Stimulated activated naive CD8-positive, alpha-beta T cell treated with anti-CD3 and anti-CD28 coated beads, Interleukin-15, Interleukin-2, amounts not matched to agents 100 ng/mL and 50 ng/mL, for 24 hours (primary cell): ENCODE measurements around the gene TBX5.

Experiments used
- H3K27ac Mint-ChIP-seq: one replicate; pipeline ENCODE4 v1.8.0; 2021; ENCODE audit warnings: mild to moderate bottlenecking, mixed read lengths
- H3K27me3 Mint-ChIP-seq: one replicate; pipeline ENCODE4 v1.8.0; 2021; ENCODE audit warnings: mixed read lengths
- H3K36me3 Mint-ChIP-seq: one replicate; pipeline ENCODE4 v1.8.0; 2021; ENCODE audit warnings: low read depth, mixed read lengths
- H3K4me1 Mint-ChIP-seq: one replicate; pipeline ENCODE4 v1.8.0; 2021; ENCODE audit warnings: low read depth, mixed read lengths
- H3K4me3 Mint-ChIP-seq: one replicate; pipeline ENCODE4 v1.8.0; 2021; ENCODE audit warnings: mild to moderate bottlenecking, mixed read lengths
- H3K9me3 Mint-ChIP-seq: one replicate; pipeline ENCODE4 v1.8.0; 2021; ENCODE audit warnings: mixed read lengths

Gene TBX5

GRCh38 chr12:114405519-114406271, at the start of gene TBX5:
TSS of gene TBX5 (minus strand) at chr12:114406144. CDS start at chr12:114403898, 2,246 bp downstream.
- Mint-ChIP-seq H3K4me1 (peaks cover 15% of the 10 kb centered on the region), H3K36me3 (peaks cover 5% of the 10 kb centered on the region), H3K9me3 (no peaks in the 10 kb centered on the region), H3K4me3 (peak within 1 kb of the TSS; percentile 30), H3K27me3 (peaks cover 91% of the 10 kb centered on the region), H3K27ac (no peak within 1 kb of the TSS)

GRCh38 chr12:114451657-114452056, 45.7 kb upstream of the TBX5 start:
- Mint-ChIP-seq H3K4me3 (no peak overlapping the region), H3K9me3 (no peaks in the 10 kb centered on the region), H3K27ac (no peak overlapping the region), H3K36me3 (no peaks in the 10 kb centered on the region), H3K4me1 (no peaks in the 10 kb centered on the region), H3K27me3 (peaks cover 60% of the 10 kb centered on the region)

DNA sequence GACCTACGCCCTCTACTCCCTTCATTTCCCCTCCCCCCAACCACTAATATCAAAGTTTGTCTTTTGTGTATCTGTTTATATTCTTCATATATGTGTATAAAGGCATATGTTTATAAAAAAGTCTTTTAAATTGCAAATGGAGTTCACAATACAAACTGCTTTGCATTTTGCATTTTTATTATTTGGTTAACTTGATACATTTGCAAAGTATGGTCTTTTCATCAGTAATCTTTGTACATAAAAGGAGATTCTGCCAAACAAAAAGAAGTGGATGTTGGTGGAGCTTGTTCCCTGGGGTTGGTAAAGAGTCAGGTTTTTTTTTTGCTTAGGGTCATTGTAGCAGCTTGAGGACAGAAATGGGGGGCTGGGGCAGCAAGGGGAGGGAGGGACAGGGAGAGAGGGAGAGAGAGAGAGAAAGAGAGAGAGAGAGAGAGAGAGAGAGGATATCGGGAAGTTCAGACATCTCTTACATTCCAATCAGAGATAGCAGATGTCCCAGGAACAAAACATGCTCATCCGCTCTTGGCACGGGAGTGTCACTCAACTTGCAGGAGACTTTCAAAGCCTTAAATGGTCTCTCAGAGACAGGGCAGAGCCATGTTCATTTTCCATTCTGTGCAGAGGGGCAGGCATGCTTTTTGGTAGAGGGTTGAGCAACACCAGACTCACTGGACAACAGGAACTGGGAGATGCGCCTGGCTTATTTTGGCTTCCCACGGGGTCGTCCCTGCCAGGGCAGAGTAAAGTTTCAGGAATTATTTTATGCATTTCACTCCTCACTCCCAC, 44.8 kb upstream of the TBX5 start:
- peaks cover 67% of the 10 kb centered on the region for H3K27me3 Mint-ChIP-seq
- H3K36me3 Mint-ChIP-seq = no peaks in the 10 kb centered on the region
- no peaks in the 10 kb centered on the region for H3K9me3 Mint-ChIP-seq
- no peak overlapping the region for H3K4me3 Mint-ChIP-seq
- no peak overlapping the region for H3K27ac Mint-ChIP-seq
- no peaks in the 10 kb centered on the region for H3K4me1 Mint-ChIP-seq

- Mint-ChIP-seq H3K9me3 (no peaks in the 10 kb centered on the region), H3K4me1 (no peaks in the 10 kb centered on the region), H3K36me3 (no peaks in the 10 kb centered on the region), H3K27ac (no peak overlapping the region), H3K27me3 (peaks cover 72% of the 10 kb centered on the region), H3K4me3 (no peak overlapping the region)
Observed at GRCh38 chr12:114450019-114450418, 44.1 kb upstream of the TBX5 start.

- H3K36me3 Mint-ChIP-seq = no peaks in the 10 kb centered on the region
- H3K4me1 Mint-ChIP-seq = no peaks in the 10 kb centered on the region
- H3K9me3 Mint-ChIP-seq = no peaks in the 10 kb centered on the region
- H3K27ac Mint-ChIP-seq = no peak overlapping the region
- H3K27me3 Mint-ChIP-seq = peaks cover 77% of the 10 kb centered on the region
- no peak overlapping the region for H3K4me3 Mint-ChIP-seq
Observed at GRCh38 chr12:114448618-114448933, 42.6 kb upstream of the TBX5 start.

- H3K4me1 Mint-ChIP-seq = no peaks in the 10 kb centered on the region
- H3K4me3 Mint-ChIP-seq = no peak overlapping the region
Observed at GRCh38 chr12:114447799-114448617, 42.1 kb upstream of the TBX5 start.

DNA sequence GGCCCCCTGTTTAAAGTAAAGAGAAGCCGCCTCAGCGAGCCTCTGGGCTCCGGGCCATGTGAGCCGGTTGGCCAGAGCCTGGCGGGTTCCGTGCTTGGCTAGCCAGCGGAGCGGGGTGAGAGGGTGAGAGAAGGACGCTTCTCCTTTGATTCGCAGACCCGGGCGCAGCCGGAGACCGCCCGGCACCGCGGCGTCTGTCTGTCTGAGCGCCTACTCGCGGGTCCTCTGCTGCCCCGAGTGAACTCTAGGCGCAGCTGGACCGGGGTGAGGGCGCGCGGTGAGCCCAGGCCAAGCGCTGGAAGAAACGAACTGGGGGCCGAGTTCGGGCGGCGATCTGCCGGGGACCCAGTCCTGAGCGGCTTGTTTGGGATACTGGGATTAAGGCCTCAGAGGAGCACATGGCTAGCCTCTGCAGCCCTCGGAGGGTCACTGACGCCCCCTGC, 41.4 kb upstream of the TBX5 start:
- Mint-ChIP-seq H3K4me3 (no peak overlapping the region), H3K4me1 (no peaks in the 10 kb centered on the region), H3K36me3 (no peaks in the 10 kb centered on the region), H3K9me3 (no peaks in the 10 kb centered on the region), H3K27ac (no peak overlapping the region), H3K27me3 (peaks cover 90% of the 10 kb centered on the region)

More at GRCh38 chr12:114447799-114448617, 42.1 kb upstream of the TBX5 start:
- Mint-ChIP-seq H3K36me3 (no peaks in the 10 kb centered on the region), H3K27ac (no peak overlapping the region), H3K9me3 (no peaks in the 10 kb centered on the region), H3K27me3 (peaks cover 83% of the 10 kb centered on the region)

DNA sequence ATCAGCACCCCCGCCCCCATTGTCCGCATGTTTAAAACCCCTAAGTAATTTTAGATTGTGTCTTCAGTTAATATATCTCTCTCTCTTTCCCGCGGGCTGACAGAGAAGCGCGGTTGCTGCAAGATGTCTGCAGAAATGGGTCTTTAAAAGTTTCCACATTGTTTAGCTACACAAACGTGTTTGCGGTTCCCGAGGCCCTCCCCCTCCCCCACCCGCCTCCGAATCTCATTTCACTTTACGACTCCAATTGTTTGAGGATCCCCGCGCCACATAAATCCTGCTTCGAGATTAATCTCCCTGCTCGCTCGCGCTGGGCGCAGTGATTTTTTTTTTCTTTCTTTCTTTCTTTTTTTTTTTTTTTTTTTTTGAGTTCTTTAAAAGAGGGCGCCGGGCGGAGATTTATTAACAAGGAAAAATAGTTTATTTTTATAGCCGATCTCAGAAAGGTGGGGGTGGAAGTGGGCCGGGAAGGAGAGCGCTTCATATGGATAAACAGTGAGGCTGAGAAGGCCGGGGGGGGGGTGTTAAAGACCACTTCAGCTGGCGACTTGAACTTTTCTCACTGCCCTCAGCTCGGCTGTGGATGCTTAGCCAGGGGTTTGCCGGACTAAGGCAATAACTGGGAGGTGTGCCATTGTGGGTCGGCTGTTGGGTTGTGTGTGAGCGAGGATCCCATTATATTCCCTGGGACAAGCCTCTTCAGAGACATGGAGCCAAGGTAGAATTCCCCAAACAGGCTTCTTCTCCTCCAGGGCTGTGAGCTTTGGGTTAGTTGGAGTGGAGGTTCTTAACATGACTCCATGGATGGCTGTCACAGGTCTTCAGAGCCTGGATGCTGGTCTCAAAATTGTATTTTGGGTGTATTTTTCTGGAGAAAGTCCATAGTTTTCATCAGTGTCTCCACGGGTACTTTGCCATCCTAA, 39.7 kb upstream of the TBX5 start:
- H3K9me3 Mint-ChIP-seq = no peaks in the 10 kb centered on the region
- no peak overlapping the region for H3K27ac Mint-ChIP-seq
- peaks cover 92% of the 10 kb centered on the region for H3K27me3 Mint-ChIP-seq
- H3K4me3 Mint-ChIP-seq = no peak overlapping the region
- H3K4me1 Mint-ChIP-seq = no peaks in the 10 kb centered on the region
- no peaks in the 10 kb centered on the region for H3K36me3 Mint-ChIP-seq

DNA sequence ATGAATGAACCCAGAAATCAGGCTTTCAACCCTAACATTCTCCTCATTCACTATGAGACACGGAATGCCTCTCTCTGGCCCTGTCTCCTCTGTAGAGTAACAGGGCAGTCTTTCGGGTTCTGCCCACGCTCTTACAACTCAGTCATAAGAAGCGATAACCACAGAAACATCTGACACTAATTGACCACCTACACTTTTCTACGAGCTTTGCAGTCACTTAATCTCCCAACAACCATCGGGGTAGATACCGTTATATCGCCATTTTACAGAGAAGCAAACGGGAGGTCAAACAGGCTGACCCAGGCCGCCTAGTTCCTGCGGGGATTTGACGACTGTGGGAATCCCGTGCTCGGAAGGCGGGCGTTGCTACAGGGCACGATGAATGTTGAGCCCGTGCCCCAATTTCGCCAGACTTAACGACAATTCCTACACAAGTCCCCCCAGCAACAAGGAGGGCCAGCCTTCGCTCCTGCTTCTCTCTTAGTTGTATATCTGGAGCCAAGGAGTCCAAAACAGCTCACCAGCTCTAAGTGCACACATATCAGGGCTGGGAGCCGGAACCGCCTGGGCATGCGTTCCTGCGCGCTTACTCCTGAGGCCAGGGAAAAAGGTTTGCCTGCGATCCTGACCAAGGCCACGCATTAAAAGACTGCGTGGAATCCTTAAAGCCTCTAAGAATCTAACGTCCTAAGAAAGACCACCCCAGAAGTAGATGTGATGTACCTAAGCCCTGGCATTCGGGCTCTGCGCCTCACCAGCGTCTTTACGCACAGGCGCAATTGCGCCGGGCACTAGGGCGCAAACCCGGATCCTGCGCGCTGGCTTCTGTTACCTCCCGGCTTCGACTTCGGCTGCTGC, 38.7 kb upstream of the TBX5 start:
- Mint-ChIP-seq H3K36me3 (no peaks in the 10 kb centered on the region), H3K4me3 (peak overlapping the region; percentile 38), H3K4me1 (no peaks in the 10 kb centered on the region), H3K27me3 (peaks cover 92% of the 10 kb centered on the region), H3K27ac (no peak overlapping the region), H3K9me3 (no peaks in the 10 kb centered on the region)

DNA sequence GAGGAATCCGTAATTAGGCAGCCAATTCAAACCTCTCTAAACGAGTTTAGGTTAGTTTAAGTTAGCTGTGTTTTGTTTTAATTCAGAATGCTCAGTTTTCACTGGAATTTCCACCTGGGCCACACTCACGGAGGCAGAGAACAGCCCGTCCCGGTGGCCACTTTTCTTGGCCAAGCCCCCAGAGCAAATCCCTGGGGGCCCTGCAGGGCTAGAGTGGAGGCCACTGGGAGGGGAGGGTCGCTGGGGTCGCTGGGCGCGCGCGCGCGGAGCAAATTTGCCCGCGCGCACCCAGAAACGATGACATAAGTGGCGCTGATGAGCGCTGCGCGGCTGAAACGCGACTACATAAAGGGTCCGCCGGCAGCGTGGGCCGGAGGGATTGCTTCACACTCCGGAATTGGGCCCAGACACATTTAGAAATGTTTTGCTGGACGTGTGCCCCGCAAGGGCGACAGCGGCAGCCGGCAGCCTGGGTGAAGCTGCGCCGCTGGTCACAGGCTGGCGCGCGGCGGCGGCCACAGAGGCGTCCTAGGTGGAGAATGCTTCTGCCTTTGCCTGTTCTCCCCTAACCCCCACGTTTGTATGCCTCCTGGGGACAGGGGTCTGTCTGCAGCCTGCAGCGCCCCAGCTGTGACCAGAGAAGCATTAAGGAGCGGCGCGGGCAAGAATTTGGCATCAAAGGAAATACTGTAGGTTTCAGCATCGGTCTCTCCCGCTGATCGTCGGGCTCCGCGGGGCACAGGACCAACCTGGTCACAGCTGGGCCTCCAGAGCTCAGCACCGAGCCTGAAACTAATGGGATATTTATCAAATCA, 37.9 kb upstream of the TBX5 start:
- no peak overlapping the region for H3K27ac Mint-ChIP-seq
- H3K27me3 Mint-ChIP-seq = peaks cover 92% of the 10 kb centered on the region
- H3K4me1 Mint-ChIP-seq = no peaks in the 10 kb centered on the region
- H3K36me3 Mint-ChIP-seq = no peaks in the 10 kb centered on the region
- no peaks in the 10 kb centered on the region for H3K9me3 Mint-ChIP-seq
- no peak overlapping the region for H3K4me3 Mint-ChIP-seq

DNA sequence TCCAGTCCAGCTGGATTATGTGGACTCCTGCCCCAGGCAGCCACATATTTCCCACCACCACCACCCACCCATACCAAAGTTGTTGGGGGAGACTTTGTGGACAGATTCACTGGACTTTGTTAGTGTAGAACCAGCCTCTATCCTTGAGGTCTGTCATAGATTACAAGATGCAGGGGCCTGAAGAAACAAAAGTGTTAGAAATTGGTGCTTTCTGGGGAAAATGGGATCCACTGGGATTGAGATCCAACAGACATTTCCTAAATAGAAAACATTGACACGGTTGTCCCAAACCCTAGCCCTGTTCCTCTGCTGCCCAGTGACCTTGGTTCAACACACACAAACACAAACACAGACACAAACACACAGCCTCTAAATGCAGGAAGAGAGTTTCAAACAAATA, 36.6 kb upstream of the TBX5 start:
- Mint-ChIP-seq H3K4me3 (no peak overlapping the region), H3K4me1 (no peaks in the 10 kb centered on the region), H3K27ac (no peak overlapping the region), H3K27me3 (peaks cover 94% of the 10 kb centered on the region), H3K36me3 (no peaks in the 10 kb centered on the region), H3K9me3 (no peaks in the 10 kb centered on the region)

- Mint-ChIP-seq H3K36me3 (no peaks in the 10 kb centered on the region), H3K27me3 (peaks cover 95% of the 10 kb centered on the region), H3K4me3 (no peak overlapping the region), H3K4me1 (no peaks in the 10 kb centered on the region), H3K27ac (no peak overlapping the region), H3K9me3 (peaks cover 2% of the 10 kb centered on the region)
Observed at GRCh38 chr12:114441545-114441944, 35.6 kb upstream of the TBX5 start.

- Mint-ChIP-seq H3K36me3 (no peaks in the 10 kb centered on the region), H3K27ac (no peak overlapping the region), H3K4me1 (no peaks in the 10 kb centered on the region), H3K27me3 (peaks cover 95% of the 10 kb centered on the region), H3K9me3 (peaks cover 6% of the 10 kb centered on the region), H3K4me3 (no peak overlapping the region)
Observed at GRCh38 chr12:114441039-114441383, 35.1 kb upstream of the TBX5 start.
